ENCODE measurements around the gene GLTP.

The GLTP gene

GRCh38 chr12:109841356-109841755 lies 39.0 kb downstream of the GLTP start:
- Histone ChIP-seq H3K79me2 (ENCODE audit: insufficient read depth, low read length) (no peaks in the 10 kb centered on the region), H3K4me1 (ENCODE audit: insufficient read depth, low read length, poor library complexity, severe bottlenecking) (no peaks in the 10 kb centered on the region), H3K4me2 (ENCODE audit: low read depth, low read length, poor library complexity, severe bottlenecking) (no peak overlapping the region), H2AFZ (ENCODE audit: low read length) (no peak overlapping the region), H3F3A (ENCODE audit: low read depth) (no peaks in the 10 kb centered on the region), H3K9me3 (ENCODE audit: insufficient read depth, low read depth, low read length) (no peaks in the 10 kb centered on the region), H4K20me1 (ENCODE audit: insufficient read depth, low read length, poor library complexity, severe bottlenecking) (no peaks in the 10 kb centered on the region), H3K36me3 (ENCODE audit: insufficient read depth, low read length) (no peaks in the 10 kb centered on the region), H3K9me2 (replicated peaks; ENCODE audit: low read depth, low read length) (no peaks in the 10 kb centered on the region), H3K4me3 (ENCODE audit: low read length, poor library complexity, severe bottlenecking) (no peak overlapping the region), H3K9ac (ENCODE audit: low read depth, low read length, poor library complexity, severe bottlenecking) (no peak overlapping the region), H3K27me3 (ENCODE audit: insufficient read depth, low read length, poor library complexity, severe bottlenecking) (no peaks in the 10 kb centered on the region)
- TF ChIP-seq EZH2phosphoT487 (IDR thresholded peaks at IDR 0.05; ENCODE audit: borderline replicate concordance) (no peak), CTCF (conservative IDR thresholded peaks at IDR 0.05; ENCODE audit: low read length) (no peak)

- Histone ChIP-seq H3K4me3 (ENCODE audit: low read length, poor library complexity, severe bottlenecking) (no peak overlapping the region), H3K9me2 (replicated peaks; ENCODE audit: low read depth, low read length) (no peaks in the 10 kb centered on the region), H3K36me3 (ENCODE audit: insufficient read depth, low read length) (no peaks in the 10 kb centered on the region), H3K9ac (ENCODE audit: low read depth, low read length, poor library complexity, severe bottlenecking) (no peak overlapping the region), H3K4me1 (ENCODE audit: insufficient read depth, low read length, poor library complexity, severe bottlenecking) (no peaks in the 10 kb centered on the region), H3K27me3 (ENCODE audit: insufficient read depth, low read length, poor library complexity, severe bottlenecking) (no peaks in the 10 kb centered on the region), H2AFZ (ENCODE audit: low read length) (no peak overlapping the region), H3K9me3 (ENCODE audit: insufficient read depth, low read depth, low read length) (no peaks in the 10 kb centered on the region), H3K79me2 (ENCODE audit: insufficient read depth, low read length) (no peaks in the 10 kb centered on the region), H3K4me2 (ENCODE audit: low read depth, low read length, poor library complexity, severe bottlenecking) (no peak overlapping the region), H4K20me1 (ENCODE audit: insufficient read depth, low read length, poor library complexity, severe bottlenecking) (no peaks in the 10 kb centered on the region), H3F3A (ENCODE audit: low read depth) (no peaks in the 10 kb centered on the region)
- no peak for TF ChIP-seq EZH2phosphoT487 (IDR thresholded peaks at IDR 0.05; ENCODE audit: borderline replicate concordance)
- TF ChIP-seq CTCF (conservative IDR thresholded peaks at IDR 0.05; ENCODE audit: low read length): no peak
Measured at GRCh38 chr12:109840305-109841074, 39.9 kb downstream of the GLTP start.

- no peak overlapping the region for H3K4me3 ChIP-seq (ENCODE audit: low read length, poor library complexity, severe bottlenecking)
- no peaks in the 10 kb centered on the region for H3K79me2 ChIP-seq (ENCODE audit: insufficient read depth, low read length)
- H4K20me1 ChIP-seq (ENCODE audit: insufficient read depth, low read length, poor library complexity, severe bottlenecking): no peaks in the 10 kb centered on the region
- TF ChIP-seq EZH2phosphoT487 (IDR thresholded peaks at IDR 0.05; ENCODE audit: borderline replicate concordance) (no peak), CTCF (conservative IDR thresholded peaks at IDR 0.05; ENCODE audit: low read length) (no peak)
- H3K9me2 ChIP-seq (replicated peaks; ENCODE audit: low read depth, low read length): no peaks in the 10 kb centered on the region
- H3K36me3 ChIP-seq (ENCODE audit: insufficient read depth, low read length): no peaks in the 10 kb centered on the region
- no peaks in the 10 kb centered on the region for H3K9me3 ChIP-seq (ENCODE audit: insufficient read depth, low read depth, low read length)
- H3K9ac ChIP-seq (ENCODE audit: low read depth, low read length, poor library complexity, severe bottlenecking): no peak overlapping the region
- H2AFZ ChIP-seq (ENCODE audit: low read length): no peak overlapping the region
- H3K27me3 ChIP-seq (ENCODE audit: insufficient read depth, low read length, poor library complexity, severe bottlenecking): no peaks in the 10 kb centered on the region
- no peaks in the 10 kb centered on the region for H3F3A ChIP-seq (ENCODE audit: low read depth)
- no peak overlapping the region for H3K4me2 ChIP-seq (ENCODE audit: low read depth, low read length, poor library complexity, severe bottlenecking)
- no peaks in the 10 kb centered on the region for H3K4me1 ChIP-seq (ENCODE audit: insufficient read depth, low read length, poor library complexity, severe bottlenecking)
Measured at GRCh38 chr12:109839444-109839843, 40.9 kb downstream of the GLTP start.
